Lung (tissue), 12 donors: ENCODE measurements around the gene SNAPC1. TPM values are rescaled to one million over a fixed set of nuclear protein-coding genes. Genes with fewer than 3 reads are reported as not detected.

Experiments
- ATAC-seq: fragments of 200-7000 bp; cut with Tn5 transposase; one replicate; pipeline ENCODE4 v1.9.1; 2020; ENCODE audit warnings: moderate number of reproducible peaks; ENCODE audit not compliant: insufficient read depth, low FRiP score
- DNase-seq, 3 donors: peaks; one replicate each; pipeline ENCODE4 v3.0.0-alpha.2; 2013 to 2017
- H3K27ac ChIP-seq, 2 donors: one replicate each; pipeline ENCODE4 v1.5.1; 2013; ENCODE audit warnings: mild to moderate bottlenecking in 2 of 2, moderate library complexity in 2 of 2, control low read depth in 1 of 2, inconsistent platforms in 1 of 2, low read depth in 1 of 2, low read length in 1 of 2
- H3K27me3 ChIP-seq, 3 donors: one replicate each; pipeline ENCODE4 v1.5.1; 2013; ENCODE audit warnings: low read length in 2 of 3; ENCODE audit not compliant: control insufficient read depth in 3 of 3, insufficient read depth in 3 of 3
- H3K36me3 ChIP-seq, 4 donors: one replicate each; pipeline ENCODE4 v1.5.1; 2013; ENCODE audit warnings: low read length in 4 of 4, mild to moderate bottlenecking in 1 of 4, moderate library complexity in 1 of 4; ENCODE audit not compliant: control insufficient read depth in 4 of 4, insufficient read depth in 4 of 4
- H3K4me1 ChIP-seq, 5 donors: one replicate each; pipeline ENCODE4 v1.5.1; 2013; ENCODE audit warnings: low read length in 5 of 5, mild to moderate bottlenecking in 2 of 5, moderate library complexity in 1 of 5; ENCODE audit not compliant: control insufficient read depth in 5 of 5, insufficient read depth in 5 of 5
- H3K4me3 ChIP-seq: one replicate; pipeline ENCODE4 v1.5.1; 2013; ENCODE audit warnings: mild to moderate bottlenecking, control low read depth, moderate library complexity
- H3K9ac ChIP-seq, 2 donors: one replicate each; pipeline ENCODE4 v1.5.1; 2013; ENCODE audit warnings: low read length in 2 of 2, control low read depth in 1 of 2; ENCODE audit not compliant: insufficient read depth in 1 of 2
- H3K9me3 ChIP-seq, 4 donors: one replicate each; pipeline ENCODE4 v1.5.1; 2013; ENCODE audit warnings: low read length in 3 of 4, mild to moderate bottlenecking in 1 of 4, moderate library complexity in 1 of 4; ENCODE audit not compliant: control insufficient read depth in 4 of 4, insufficient read depth in 3 of 4
- WGBS, 2 donors: extraction: QIAGEN DNeasy Blood & Tissue Kit; methylation state at CpG; one replicate each; pipeline ENCODE4 v1.1.7; 2013; 5-methylcytosine and 5-hydroxymethylcytosine counted together
- polyA plus RNA-seq, 2 donors: library from polyadenylated mRNA; stranded (reverse); fragments of 200-250 nt; gene quantifications; one replicate each; pipeline ENCODE4 v1.2.1, GENCODE V29; 2013
- total RNA-seq, 2 donors: library from RNA; depleted of rRNA in 1 of 2; stranded (reverse); fragments of >200 nt in 1 of 2; gene quantifications; one replicate each; pipeline ENCODE4 v1.2.1, GENCODE V29; 2014 to 2021
- TF ChIP-seq, protein P1 (sequence below): IDR thresholded peaks from 2 replicates; pipeline ENCODE4 v1.5.1; 2012; ENCODE audit warnings: mild to moderate bottlenecking; ENCODE audit errors: control extremely low read depth, extremely low read depth
- donor health status: control.
- donor health status: control.
- donor health status: Bipolar disorder and iron deficiency.
- donor health status: healthy.
- donor health status: DM: yes; HTN: yes; CAD: no.

The SNAPC1 gene
- total and polyA plus RNA-seq, 4 donors, result 4.2 to 9.5 (median 6.8) TPM

DNA sequence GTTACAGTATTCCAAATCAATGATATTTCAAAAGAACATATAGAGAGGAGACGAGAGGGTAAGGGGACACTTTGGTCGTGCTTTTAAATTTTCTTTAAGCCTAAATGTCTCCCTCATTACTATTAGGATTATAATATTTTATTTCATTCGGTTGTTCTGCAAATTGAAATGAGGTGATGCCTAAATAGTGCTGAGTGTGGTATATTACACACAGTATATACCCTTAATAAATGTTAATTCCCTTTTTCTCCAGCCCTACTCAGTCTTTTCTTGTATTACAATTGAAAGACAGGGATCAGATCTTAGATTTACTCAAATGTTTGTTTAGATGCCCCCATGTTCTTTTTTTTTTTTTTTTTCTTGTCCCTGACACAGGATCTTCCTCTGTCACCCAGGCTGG is 7.7 kb downstream of the SNAPC1 start:
- Histone ChIP-seq H3K9ac (no peak overlapping the region), H3K4me3 (no peak overlapping the region), H3K27ac (no peak overlapping the region), H3K9me3 (no peaks in the 10 kb centered on the region), H3K36me3 (peaks cover 9 to 33% (median 13%) of the 10 kb centered on the region in 4 donors), H3K27me3 (no peaks in the 10 kb centered on the region), H3K4me1 (peaks cover 0 to 19% (median 6%) of the 10 kb centered on the region in 5 donors)
- no peak for DNase-seq
- 63 to 96% methylated on average over 3 of the region's 3 CpGs for WGBS, 2 donors
- TF ChIP-seq, protein P1, sequence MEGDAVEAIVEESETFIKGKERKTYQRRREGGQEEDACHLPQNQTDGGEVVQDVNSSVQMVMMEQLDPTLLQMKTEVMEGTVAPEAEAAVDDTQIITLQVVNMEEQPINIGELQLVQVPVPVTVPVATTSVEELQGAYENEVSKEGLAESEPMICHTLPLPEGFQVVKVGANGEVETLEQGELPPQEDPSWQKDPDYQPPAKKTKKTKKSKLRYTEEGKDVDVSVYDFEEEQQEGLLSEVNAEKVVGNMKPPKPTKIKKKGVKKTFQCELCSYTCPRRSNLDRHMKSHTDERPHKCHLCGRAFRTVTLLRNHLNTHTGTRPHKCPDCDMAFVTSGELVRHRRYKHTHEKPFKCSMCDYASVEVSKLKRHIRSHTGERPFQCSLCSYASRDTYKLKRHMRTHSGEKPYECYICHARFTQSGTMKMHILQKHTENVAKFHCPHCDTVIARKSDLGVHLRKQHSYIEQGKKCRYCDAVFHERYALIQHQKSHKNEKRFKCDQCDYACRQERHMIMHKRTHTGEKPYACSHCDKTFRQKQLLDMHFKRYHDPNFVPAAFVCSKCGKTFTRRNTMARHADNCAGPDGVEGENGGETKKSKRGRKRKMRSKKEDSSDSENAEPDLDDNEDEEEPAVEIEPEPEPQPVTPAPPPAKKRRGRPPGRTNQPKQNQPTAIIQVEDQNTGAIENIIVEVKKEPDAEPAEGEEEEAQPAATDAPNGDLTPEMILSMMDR, result no peak
- ATAC-seq, result no peak

DNA sequence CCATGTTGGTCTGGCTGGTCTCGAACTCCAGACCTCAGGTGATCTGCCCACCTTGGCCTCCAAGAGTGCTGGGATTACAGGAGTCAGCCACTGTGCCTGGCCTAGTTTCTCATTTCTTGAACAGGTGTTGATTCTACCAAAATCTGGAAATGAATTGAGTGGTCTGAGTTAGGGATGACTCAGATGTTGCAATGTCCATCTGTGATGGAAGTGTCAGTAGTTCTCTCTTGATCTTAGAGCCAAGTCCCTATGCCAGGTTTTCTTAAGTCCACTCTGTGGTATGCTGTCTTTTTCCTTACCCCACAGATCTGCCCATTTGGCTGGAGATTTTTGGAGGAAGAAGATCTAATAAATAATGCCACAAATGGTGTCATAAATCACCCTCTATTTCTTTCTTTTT is 12.6 kb downstream of the SNAPC1 start:
- Histone ChIP-seq H3K9me3 (no peaks in the 10 kb centered on the region), H3K4me1 (no peaks in the 10 kb centered on the region), H3K4me3 (no peak overlapping the region), H3K27me3 (no peaks in the 10 kb centered on the region), H3K9ac (no peak overlapping the region), H3K36me3 (peaks cover 12 to 49% (median 20%) of the 10 kb centered on the region in 4 donors), H3K27ac (no peak overlapping the region)
- ATAC-seq (no peak), DNase-seq (no peak)
- TF ChIP-seq, protein P1, result no peak
- WGBS, 2 donors, result 94 to 99% methylated on average over 1 of the region's 1 CpG

DNA sequence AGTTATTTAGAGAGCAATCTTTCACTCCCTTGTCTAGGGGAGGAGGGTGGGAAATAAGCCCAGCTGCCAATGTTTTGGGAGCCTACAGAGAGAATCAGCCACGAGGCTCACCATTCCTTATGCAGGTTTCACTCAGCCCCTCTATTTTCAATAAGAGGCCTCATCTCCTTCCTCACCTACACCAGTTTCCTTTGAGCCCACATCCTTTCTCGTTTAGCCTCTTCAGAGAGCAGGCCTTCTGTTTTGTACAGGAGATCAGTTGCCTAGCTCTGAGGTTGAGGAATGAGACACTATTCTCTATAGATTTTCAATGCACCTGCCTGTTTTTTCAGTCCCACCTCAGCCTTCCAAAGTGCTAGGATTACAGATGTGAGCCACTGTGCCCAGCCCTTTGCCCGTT is 17.9 kb downstream of the SNAPC1 start:
- TF ChIP-seq, protein P1, result no peak
- H3K36me3 ChIP-seq, result peaks cover 10 to 42% (median 18%) of the 10 kb centered on the region in 4 donors
- no peak overlapping the region for H3K27ac ChIP-seq
- no peak overlapping the region for H3K4me3 ChIP-seq
- H3K9ac ChIP-seq, result no peak overlapping the region
- H3K9me3 ChIP-seq, result no peaks in the 10 kb centered on the region
- H3K4me1 ChIP-seq, result no peaks in the 10 kb centered on the region
- DNase-seq (no peak), ATAC-seq (no peak)
- no peaks in the 10 kb centered on the region for H3K27me3 ChIP-seq
- 59 to 78% methylated on average over 3 of the region's 3 CpGs for WGBS, 2 donors

- H3K4me3 ChIP-seq, result no peak overlapping the region
- peaks cover 2 to 10% (median 4%) of the 10 kb centered on the region in 4 donors for H3K36me3 ChIP-seq
- H3K4me1 ChIP-seq, result peaks cover 0 to 4% (median 0%) of the 10 kb centered on the region in 5 donors
- no peak for DNase-seq
- WGBS, 2 donors, result 96 to 97% methylated on average over 5 of the region's 5 CpGs
- TF ChIP-seq, protein P1, result no peak
- no peak for ATAC-seq
- no peak overlapping the region for H3K9ac ChIP-seq
- H3K27me3 ChIP-seq, result no peaks in the 10 kb centered on the region
- H3K9me3 ChIP-seq, result no peaks in the 10 kb centered on the region
- no peak overlapping the region for H3K27ac ChIP-seq
Measured at GRCh38 chr14:61797309-61797708, 35.1 kb downstream of the SNAPC1 start.
